K562 (cell line): ENCODE results near the gene RPL3. TPM values are rescaled to one million over a fixed set of nuclear protein-coding genes. Genes with fewer than 3 reads are reported as not detected.

Source experiments
- ARID1B ChIP-seq: fragments of 450-650 bp; IDR thresholded peaks from 2 replicates; pipeline ENCODE4 v1.6.1; 2016; ENCODE audit warnings: antibody characterized with exemption, mild to moderate bottlenecking, inconsistent platforms
- DPF2 ChIP-seq: fragments of 450-650 bp; IDR thresholded peaks from 2 replicates; pipeline ENCODE4 v1.6.1; 2016
- ETV1 ChIP-seq: fragments of 450-650 bp; conservative IDR thresholded peaks from 2 replicates; pipeline ENCODE4 v1.6.1; 2016; ENCODE audit warnings: missing genetic modification characterization, control low read depth, low read depth, missing compliant biosample characterization
- FIP1L1 ChIP-seq: fragments of 200-400 bp; formaldehyde crosslinking; IDR thresholded peaks from 2 replicates; pipeline ENCODE4 v1.6.1; 2018; ENCODE audit warnings: mild to moderate bottlenecking, low read depth, low read length; ENCODE audit not compliant: poor library complexity, severe bottlenecking
- HDAC1 ChIP-seq, 2 experiments: fragments of 450-650 bp; IDR thresholded peaks; 2 replicates each; pipeline ENCODE4 v1.6.1; 2016 to 2017; ENCODE audit warnings: inconsistent platforms in 1 of 2, mild to moderate bottlenecking in 1 of 2, moderate library complexity in 1 of 2
- JUND ChIP-seq, 2 experiments: IDR thresholded peaks; 2 replicates in 1 of 2; 3 replicates in 1 of 2; pipeline ENCODE4 v1.6.1; 2011; ENCODE audit warnings: borderline replicate concordance in 2 of 2, low read depth in 2 of 2, low read length in 2 of 2, improper control_type of control experiment in 1 of 2, missing biosample characterization in 1 of 2, missing genetic modification characterization in 1 of 2, missing genetic modification reagents in 1 of 2
- KDM1A ChIP-seq, 2 experiments: fragments of 450-650 bp; IDR thresholded peaks; 2 replicates each; pipeline ENCODE4 v1.6.1; 2016; ENCODE audit warnings: mild to moderate bottlenecking in 2 of 2
- MCM3 ChIP-seq: fragments of 450-650 bp; IDR thresholded peaks from 2 replicates; pipeline ENCODE4 v1.6.1; 2016
- MLX ChIP-seq, 2 experiments: fragments of 450-650 bp in 1 of 2; sonication (generic) in 1 of 2; formaldehyde crosslinking; conservative IDR thresholded peaks; 2 replicates each; pipeline versions ENCODE4 v1.4.0 to v1.8.1; 2020 to 2022; ENCODE audit warnings: mild to moderate bottlenecking in 1 of 2, missing genetic modification reagents in 1 of 2
- POLR2AphosphoS2 ChIP-seq: IDR thresholded peaks from 2 replicates; pipeline ENCODE4 v1.6.1; 2012; ENCODE audit warnings: low read length, improper control_type of control experiment
- SMARCA5 ChIP-seq: fragments of 450-650 bp; IDR thresholded peaks from 2 replicates; pipeline ENCODE4 v1.6.1; 2016
- TAL1 ChIP-seq: fragments of 450-650 bp; IDR thresholded peaks from 2 replicates; pipeline ENCODE4 v1.6.1; 2016; ENCODE audit warnings: mild to moderate bottlenecking
- TCF3 ChIP-seq: sonication (generic); formaldehyde crosslinking; IDR thresholded peaks from 2 replicates; pipeline ENCODE4 v1.4.0; 2020; ENCODE audit warnings: mild to moderate bottlenecking, missing genetic modification reagents
- ZNF253 ChIP-seq: fragments of 250-450 bp; sonication (Bioruptor Pico); conservative IDR thresholded peaks from 2 replicates; pipeline ENCODE4 v1.6.1; 2021; ENCODE audit warnings: mild to moderate bottlenecking
- polyA plus RNA-seq, 8 experiments: library from polyadenylated mRNA; depleted of rRNA in 4 of 8; stranded (reverse) in 5 of 8; unstranded in 3 of 8; fragments of >200 nt; fragmentation: Nextera tagmentation in 2 of 8; fragmentation: Illumina TruSeq in 1 of 8; extraction: Ambion mirVana in 2 of 8; extraction: Trizol in 1 of 8; gene quantifications; 2 replicates each; pipeline versions ENCODE4 v1.2.1 to v1.2.3, GENCODE V29; 2011 to 2014; ENCODE audit warnings: inconsistent platforms in 1 of 8, missing spikeins in 1 of 8
- total RNA-seq, 7 experiments: library from RNA; depleted of rRNA in 6 of 7; stranded (reverse); fragments of >200 nt in 6 of 7; fragmentation: Illumina TruSeq in 2 of 7; extraction: Trizol in 2 of 7; gene quantifications; 2 replicates each; pipeline versions ENCODE4 v1.2.1 to v1.2.3, GENCODE V29; 2011 to 2021; ENCODE audit warnings: low replicate concordance in 1 of 7
- TF ChIP-seq, protein P1 (sequence below): fragments of 450-650 bp; IDR thresholded peaks from 2 replicates; pipeline ENCODE4 v1.6.1; 2017; ENCODE audit warnings: antibody characterized with exemption, mild to moderate bottlenecking

RPL3 gene
- total and polyA plus RNA-seq, 9 of the 15 experiments (the other 6 are each of a cell fraction or from before 2014, with no cell fraction given), result 1,624 to 4,066 (median 2,565) TPM

GRCh38 chr22:39265143-39265886 is 54.1 kb downstream of the RPL3 start (continued):
- TF ChIP-seq JUND (IDR thresholded peaks at IDR 0.05; ENCODE audit: borderline replicate concordance, low read depth, low read length) (peak; percentile 58; the same call in 1 of the 2 replicates), JUND (tag; IDR thresholded peaks at IDR 0.05; ENCODE audit: borderline replicate concordance, low read depth, low read length) (peak; percentile 43; the same call in 1 of the 3 replicates), ZNF253 (CRISPR knock-in tag) (no peak), TAL1 (no peak; the same call in 1 of the 2 replicates), ARID1B (peak; percentile 64), KDM1A (IDR thresholded peaks at IDR 0.05) (peak; percentile 72 to 90), SMARCA5 (peak; percentile 84), MCM3 (no peak), TCF3 (CRISPR knock-in tag) (peak; percentile 72), MLX (CRISPR knock-in tag; conservative IDR thresholded peaks at IDR 0.05) (no peak), FIP1L1 (no peak), POLR2AphosphoS2 (no peak), HDAC1 (IDR thresholded peaks at IDR 0.05) (0 out of 4 replicates have a peak, but pooled peaks of 1 of the 2 experiments have one; percentile 10), ETV1 (tag) (no peak), DPF2 (peak; percentile 31; the same call in 1 of the 2 replicates)
- TF ChIP-seq, protein P1, sequence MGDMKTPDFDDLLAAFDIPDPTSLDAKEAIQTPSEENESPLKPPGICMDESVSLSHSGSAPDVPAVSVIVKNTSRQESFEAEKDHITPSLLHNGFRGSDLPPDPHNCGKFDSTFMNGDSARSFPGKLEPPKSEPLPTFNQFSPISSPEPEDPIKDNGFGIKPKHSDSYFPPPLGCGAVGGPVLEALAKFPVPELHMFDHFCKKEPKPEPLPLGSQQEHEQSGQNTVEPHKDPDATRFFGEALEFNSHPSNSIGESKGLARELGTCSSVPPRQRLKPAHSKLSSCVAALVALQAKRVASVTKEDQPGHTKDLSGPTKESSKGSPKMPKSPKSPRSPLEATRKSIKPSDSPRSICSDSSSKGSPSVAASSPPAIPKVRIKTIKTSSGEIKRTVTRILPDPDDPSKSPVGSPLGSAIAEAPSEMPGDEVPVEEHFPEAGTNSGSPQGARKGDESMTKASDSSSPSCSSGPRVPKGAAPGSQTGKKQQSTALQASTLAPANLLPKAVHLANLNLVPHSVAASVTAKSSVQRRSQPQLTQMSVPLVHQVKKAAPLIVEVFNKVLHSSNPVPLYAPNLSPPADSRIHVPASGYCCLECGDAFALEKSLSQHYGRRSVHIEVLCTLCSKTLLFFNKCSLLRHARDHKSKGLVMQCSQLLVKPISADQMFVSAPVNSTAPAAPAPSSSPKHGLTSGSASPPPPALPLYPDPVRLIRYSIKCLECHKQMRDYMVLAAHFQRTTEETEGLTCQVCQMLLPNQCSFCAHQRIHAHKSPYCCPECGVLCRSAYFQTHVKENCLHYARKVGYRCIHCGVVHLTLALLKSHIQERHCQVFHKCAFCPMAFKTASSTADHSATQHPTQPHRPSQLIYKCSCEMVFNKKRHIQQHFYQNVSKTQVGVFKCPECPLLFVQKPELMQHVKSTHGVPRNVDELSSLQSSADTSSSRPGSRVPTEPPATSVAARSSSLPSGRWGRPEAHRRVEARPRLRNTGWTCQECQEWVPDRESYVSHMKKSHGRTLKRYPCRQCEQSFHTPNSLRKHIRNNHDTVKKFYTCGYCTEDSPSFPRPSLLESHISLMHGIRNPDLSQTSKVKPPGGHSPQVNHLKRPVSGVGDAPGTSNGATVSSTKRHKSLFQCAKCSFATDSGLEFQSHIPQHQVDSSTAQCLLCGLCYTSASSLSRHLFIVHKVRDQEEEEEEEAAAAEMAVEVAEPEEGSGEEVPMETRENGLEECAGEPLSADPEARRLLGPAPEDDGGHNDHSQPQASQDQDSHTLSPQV, result 0 out of 2 replicates have a peak, but pooled peaks have one; percentile 9
